Medulla oblongata (tissue), 1 donor: ENCODE data around the gene PTPRN2.
"Not testable (repeated sequence)": the region's sequence is repeated elsewhere in the genome, so short reads cannot be mapped to it uniquely, and the experiment has no call there.

Source experiments
- DNase-seq: peaks from one replicate; pipeline ENCODE4 v3.0.0-alpha.2; 2015; ENCODE audit errors: extremely low spot score

The PTPRN2 gene

DNA sequence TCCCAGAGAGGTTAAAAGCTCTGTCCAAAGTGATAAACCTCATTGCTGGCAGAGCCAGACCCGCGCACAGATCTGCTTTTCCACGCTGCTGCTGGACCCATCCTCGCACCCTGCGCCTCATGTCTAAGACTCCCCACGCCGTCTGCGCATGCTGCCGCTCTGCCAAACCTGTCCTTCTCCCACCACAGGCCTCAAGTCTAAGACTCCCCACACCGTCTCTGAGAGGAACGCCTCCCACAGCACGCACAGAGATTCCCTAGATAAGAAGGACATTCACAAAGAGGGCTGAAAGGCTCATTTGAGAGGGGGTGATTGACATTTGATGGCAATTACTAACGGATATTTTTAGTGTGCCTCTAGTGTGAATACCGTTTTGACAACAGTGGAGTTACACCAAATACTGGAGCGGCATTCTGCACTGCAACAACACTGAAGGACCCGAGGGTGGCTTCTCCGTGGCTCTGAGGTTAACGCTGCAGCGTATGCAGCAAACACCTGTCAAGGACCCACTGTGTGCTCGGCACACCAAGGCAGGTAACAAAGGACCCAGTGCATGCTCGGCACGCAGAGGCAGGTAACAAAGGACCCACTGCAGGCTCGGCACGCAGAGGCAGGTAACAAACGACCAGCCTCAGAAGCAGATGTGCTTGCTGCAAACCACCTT is 1019.4 kb downstream of the PTPRN2 start:
- DNase-seq = no peak

DNA sequence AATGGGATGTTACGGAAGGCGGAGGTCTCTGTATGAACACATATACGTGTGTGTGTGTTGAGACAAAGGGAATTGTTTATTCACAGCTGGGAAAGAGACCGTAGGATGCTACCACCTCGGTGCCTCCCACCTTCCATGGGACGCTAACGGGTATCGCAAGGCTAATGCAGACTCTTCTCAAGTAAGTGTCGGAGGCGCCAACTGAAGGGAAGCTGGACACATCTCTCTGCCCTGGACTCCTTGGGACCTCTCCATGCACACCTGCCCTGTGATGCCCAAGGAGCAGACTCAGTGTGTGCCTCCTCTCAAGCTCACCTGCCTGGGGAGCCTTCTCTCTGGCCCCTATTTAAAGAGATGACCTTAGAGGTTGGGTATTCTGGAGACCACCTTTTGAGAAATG is 1020.0 kb downstream of the PTPRN2 start:
- DNase-seq = no peak

DNA sequence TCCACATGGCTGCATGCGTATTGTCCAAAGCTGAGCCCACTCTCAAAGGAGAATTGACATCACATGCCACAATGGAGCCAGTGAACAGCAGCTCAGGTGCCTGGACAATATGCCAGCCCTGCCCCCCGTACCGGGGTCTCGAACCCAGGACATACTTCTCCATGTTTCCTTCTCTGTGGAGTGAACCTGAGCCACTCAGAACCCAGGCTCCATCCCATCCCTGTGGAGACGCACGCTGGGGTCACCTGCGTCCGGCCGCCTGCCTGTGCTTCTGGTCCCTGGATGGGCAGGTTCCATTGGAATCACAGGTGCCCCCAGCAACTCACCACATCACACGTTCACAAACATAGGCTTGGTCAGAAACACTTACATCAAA is 1021.0 kb downstream of the PTPRN2 start:
- DNase-seq = no peak

DNA sequence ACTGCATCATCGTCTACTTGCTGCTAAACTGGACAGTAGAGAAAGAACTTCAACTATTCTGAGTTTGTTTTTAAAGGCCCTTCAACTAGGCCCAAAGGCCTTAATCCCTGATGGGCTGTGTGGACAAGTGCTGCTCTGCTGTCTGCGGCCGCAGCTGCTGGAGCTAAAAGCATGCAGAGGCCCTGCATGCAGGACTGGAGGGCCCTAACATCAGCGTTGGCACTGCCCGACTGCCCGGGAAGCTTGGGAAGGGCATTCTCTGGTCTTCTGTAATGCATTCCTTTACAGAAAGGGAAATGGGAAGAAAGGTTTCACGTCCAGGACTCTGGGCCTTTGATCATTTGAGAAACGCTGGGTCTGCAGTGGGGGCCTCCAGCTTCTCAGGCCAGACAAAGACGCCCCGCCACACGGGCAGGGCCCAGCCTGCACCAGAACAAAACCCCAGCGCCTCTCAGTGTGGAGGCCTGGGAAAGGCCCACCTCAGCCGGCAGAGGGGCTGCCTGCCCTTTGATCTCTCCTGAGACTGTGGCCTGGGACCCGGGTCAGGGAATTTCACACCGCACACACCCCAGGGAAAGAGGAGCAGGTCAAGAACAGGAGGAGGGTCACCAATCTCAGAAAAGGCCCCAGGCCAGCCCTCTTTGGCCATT is 1021.5 kb downstream of the PTPRN2 start:
- DNase-seq = no peak

DNA sequence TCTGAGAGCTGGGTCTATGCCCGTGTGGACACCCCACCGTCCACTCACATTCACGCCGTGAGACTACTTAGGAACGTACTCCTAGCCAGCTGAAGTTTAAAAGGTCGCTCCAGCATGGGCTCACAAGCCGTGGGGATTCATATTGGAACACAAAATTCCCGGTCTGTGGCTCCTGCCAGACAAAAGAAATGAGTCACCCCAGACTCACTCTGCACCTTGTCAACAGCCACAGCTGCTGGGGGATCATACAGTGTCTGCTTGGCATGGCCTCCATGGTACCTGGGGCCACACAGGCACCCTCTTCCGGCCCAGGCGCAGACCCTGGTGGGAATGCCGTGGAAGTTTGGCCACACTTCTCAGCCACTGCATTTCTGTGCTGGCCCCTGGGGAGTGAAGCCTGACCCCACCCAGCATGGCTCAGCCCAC is 1022.4 kb downstream of the PTPRN2 start:
- no peak for DNase-seq

DNA sequence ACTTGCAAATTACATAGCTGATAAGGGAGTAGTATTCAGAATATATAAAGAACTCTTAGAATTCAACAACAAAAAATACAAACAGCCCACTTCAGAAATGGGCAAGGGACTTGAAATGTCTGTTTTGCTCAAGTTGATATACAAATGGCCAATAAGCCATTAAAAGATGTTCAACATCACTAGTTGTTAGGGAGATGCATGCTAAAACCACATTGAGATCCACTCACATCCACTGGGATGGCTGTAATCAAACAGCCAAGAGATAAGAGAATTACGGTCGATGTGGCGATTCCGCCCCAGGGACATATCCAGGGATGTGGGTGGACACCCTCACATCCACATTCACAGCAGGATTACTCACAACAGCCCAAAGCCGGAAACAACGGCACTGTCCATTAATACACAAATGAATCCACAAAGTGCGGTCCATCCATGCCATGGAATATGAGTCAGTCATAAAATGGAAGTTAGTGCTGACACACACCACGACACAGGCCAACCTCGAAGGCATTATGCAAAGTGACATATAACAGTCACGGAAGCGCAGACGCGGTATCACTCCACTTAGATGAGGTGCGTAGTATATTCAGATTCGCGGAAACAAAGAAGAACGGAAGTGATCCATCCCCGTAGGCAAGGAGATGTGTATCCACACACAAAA is 1023.0 kb downstream of the PTPRN2 start:
- DNase-seq = no peak

DNA sequence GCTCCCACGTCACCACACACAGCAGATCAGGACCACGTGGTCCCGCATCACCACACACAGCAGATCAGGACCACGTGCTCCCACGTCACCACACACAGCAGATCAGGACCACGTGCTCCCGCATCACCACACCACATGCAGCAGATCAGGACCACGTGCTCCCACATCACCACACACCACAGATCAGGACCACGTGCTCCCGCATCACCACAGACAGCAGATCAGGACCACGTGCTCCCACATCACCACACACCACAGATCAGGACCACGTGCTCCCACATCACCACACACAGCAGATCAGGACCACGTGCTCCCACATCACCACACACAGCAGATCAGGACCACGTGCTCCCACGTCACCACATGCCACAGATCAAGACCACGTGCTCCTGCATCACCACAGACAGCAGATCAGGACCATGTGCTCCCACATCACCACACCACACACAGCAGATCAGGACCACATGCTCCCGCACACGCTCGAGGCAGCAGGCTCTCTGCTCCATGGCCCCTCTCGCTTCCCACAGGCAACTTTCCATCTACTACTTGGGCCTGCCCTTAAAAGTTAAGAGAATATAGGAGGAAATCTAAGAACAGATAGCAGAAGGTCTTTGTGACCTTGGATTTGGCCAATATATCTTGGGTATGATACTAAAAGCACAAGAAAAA is 1024.0 kb downstream of the PTPRN2 start:
- not testable (repeated sequence) for DNase-seq

DNA sequence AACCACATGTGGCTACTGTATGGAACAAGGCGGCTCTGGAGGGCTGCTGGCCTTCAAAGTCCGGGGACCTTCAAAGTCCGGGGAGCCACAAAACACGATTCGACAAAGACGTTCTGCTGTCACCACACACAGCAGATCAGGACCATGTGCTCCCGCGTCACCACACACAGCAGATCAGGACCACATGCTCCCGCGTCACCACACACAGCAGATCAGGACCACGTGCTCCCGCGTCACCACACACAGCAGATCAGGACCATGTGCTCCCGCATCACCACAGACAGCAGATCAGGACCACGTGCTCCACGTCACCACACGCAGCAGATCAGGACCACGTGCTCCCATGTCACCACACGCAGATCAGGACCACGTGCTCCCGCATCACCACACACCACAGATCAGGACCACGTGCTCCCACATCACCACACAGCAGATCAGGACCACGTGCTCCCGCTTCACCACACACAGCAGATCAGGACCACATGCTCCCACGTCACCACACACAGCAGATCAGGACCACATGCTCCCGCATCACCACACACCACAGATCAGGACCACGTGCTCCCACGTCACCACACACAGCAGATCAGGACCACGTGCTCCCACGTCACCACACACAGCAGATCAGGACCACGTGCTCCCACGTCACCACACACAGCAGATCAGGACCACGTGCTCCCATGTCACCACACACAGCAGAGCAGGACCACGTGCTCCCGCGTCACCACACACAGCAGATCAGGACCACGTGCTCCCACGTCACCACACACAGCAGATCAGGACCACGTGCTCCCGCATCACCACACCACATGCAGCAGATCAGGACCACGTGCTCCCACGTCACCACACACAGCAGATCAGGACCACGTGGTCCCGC is 1024.9 kb downstream of the PTPRN2 start:
- DNase-seq = not testable (repeated sequence)

DNA sequence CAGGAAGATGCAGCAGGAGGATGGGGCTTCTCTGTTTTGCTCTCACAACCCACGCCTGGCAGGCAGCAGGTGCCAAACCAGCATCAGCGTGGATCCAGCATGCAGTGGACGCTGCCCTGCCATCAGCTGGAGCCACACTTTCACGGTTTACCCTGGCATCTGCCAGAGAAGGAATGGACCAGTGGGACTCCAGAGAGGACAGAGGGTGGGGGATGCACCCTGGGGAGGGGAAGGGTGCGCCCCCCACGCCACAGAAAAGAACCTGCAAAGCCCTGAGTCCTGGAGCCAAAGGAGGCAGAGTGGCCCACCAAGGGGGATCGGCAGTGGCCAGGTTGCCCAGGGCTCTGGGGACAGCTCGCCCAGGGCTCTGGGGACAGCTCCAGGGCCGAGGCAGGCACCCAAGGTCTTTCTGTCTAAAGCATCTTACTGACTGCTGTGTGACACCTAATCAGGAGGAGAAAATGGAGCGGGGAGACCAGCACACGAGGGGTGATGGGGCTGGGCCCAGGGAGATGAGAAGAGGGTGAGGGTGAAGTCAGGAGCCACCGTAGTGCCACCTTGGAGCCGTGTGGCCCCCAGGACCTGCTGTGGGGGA is 1025.7 kb downstream of the PTPRN2 start:
- DNase-seq = no peak

DNA sequence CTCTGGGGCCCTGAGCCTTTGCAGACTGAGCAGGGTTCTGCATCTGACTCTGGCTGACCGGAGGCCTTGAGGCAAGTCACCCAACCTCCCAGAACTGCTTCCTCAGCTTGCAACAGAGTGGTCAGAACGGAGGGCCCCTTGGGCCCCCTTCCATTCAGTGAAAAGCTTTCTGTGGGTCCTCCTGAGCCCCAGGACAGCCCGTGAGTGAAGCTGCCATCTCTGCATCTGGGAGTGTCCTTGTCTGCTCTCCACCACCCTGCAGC is 1026.2 kb downstream of the PTPRN2 start:
- DNase-seq = no peak

DNA sequence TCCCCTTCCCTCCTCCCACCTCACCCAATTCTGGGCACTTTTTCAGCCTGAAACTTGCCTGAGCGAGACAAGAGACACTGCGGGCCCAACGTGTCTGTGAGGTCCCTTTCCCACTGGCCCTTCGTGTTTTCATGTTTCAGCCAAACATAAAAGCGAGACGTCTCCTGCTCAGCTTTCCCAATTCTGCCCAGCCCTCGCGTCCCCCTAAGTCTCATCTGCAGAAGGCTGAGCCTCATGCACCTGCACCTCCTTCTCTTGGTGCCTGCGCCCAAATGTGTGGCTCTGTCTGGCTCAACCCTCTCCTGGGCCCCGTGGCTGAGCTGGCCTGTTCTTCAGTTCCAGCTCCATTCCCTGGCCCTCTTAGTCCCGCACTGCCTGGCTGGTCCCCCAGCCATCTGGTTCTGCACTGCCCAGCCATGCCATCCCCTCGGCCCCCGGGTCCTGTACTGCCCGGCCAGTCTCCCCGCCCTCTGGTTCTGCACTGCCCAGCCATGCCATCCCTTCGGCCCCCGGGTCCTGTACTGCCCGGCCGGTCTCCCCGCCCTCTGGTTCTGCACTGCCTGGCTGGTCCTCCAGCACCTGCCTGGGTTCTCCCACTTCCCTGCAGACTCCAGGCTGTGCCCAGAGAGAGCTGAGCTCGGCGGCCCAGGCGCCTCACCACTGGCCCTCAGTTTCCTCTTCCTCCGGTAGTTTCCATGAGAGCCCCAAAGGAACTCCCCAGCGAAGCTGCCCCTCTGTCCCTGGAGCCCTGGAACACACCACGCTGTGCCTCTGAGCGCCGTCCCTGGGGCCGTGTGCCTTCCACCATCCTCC is 1026.7 kb downstream of the PTPRN2 start:
- no peak for DNase-seq

DNA sequence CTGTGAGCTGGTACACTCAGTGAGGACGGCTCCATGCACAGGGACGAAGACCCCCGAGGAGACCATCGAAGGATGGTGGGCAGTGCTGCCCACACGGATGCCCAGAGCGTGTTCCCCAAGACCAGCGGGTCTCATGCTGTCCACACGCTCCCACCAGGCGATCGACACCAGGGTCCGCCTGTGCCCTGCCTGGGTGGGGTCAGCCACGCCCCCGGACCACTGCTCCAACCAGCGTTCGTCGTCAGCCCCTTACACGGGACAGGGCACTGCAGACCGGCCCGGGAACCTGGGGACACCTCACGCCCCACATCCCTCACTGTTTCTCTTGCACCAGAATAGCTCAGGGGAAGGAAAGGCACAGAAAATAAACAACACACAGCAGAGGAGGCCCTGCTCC is 1027.4 kb downstream of the PTPRN2 start:
- no peak for DNase-seq

DNA sequence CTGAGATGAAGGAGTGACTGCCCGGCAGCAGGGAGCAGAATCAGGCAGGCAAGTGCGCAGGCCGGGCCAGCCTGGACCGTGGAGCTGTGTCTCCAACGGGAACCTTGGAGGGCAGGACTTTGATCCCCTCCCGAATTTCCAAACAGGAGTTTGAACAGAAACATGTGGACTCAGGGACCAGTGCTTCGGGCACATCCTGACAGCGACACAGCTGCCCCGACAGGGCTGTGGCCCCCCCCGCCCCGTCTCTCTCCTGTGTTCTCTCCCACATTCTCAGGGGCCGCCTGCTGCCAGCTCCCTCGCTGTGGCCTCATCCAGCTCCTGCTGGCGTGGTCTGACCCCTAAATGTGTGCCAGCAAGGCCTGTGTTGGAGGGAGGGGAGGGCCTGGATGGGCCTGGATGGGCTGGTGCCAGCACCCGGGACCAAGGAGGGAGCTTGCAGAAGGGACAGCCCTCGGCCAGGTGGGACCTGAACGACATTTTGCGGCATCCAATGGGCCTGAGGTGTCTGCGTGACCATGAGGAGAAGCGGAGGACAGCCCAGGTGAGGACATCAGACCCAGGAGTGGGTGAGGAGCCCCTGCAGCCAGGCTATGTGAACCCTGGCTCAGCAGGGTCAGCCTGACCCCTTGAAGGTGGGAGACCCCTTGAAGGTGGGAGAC is 1027.9 kb downstream of the PTPRN2 start:
- DNase-seq = no peak

DNA sequence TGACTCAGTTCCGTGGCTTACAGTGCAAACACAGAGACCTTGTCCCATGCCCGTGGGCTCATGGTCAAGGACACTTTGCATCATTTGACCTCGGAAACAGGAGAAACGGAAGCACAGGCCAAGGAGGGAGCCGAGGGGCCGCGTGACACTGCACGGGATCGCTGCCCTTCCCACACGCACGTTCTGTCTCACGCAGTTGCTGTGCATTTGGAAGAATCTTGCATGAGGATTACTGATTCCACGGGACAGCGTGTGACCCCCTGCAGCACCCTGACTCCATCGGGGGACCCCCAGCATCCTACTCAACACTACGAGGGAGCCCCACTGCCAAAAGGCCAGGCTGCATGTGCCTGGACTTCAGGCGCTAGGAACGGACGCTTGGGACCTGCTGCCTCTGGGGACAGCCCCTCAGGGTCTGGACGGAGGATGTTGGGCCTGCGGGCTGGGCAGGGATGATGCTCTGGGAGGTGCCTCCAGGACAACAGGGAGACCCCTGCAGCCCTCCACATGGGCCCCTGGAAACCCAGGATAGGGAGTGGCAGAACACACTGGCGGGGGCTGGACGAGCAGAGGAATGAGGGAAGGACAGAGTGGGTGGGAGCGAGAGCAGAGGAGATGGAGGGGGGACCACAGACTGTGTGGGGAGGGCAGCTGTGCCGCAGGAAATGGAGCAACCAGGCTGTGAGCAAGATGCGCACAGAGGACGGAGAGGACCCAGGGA is 1028.6 kb downstream of the PTPRN2 start:
- no peak for DNase-seq

DNA sequence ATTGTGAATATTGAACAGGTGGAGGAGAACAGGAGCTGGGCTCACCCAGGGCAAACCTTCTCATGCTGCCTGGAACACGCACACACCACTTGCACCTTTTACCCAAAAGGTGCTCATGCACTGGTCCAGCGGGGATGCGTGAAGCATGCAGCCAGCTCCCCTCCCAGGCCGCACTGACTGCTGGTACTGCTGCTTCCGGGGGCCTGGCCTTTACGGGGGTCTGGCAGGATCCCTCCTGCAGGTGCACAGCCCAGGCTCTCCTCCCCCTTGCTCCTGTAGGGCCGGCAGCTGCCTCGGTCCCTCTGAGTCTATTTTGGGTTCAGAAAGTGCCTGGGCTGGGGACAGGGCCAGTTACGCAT is 1029.1 kb downstream of the PTPRN2 start:
- no peak for DNase-seq

DNA sequence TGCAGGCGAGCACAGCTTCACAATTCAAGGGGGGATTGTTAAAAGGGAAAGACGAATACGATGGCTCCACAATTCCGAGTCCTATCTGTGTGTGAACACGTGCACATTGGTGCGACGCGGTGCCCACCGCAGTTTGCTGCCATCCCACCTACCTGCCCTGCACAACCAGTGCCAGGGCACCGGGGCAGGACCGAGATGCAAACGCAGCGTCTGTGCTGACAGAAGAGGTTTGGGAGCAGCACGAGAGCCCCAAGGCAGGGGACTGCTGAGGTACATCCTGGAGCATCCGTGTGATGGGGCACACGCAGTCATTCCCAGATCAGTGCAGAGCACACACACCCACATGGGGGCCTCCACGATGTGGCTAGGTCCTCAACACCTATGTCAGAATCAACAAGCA is 1029.6 kb downstream of the PTPRN2 start:
- no peak for DNase-seq

DNA sequence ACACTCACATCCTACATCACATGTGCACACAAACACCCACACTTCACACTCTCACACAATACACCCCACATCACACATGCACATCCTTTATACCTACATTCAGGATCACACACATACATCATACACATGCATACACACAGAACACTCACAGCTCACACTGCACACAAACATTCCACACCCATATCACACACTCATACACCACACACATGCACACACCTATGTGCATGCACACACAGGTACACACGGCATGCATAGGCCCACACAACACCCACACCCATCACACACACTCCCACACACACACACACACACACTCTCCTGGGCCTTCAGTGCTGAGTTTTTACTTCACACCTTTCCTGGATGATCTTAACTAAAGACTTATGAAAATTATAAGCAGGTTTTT is 1030.4 kb downstream of the PTPRN2 start:
- DNase-seq = no peak

DNA sequence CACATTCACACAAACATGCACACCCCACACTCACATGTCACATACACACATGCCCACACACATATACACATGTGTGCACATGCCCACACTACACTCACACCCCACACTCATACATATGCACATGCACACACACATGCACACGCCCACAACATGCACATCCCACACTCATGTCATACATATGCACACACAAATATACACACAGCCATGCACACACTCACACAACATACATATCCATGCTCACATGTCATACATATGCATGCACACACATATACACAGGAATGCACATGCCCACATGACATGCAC is 1031.0 kb downstream of the PTPRN2 start:
- no peak for DNase-seq

DNA sequence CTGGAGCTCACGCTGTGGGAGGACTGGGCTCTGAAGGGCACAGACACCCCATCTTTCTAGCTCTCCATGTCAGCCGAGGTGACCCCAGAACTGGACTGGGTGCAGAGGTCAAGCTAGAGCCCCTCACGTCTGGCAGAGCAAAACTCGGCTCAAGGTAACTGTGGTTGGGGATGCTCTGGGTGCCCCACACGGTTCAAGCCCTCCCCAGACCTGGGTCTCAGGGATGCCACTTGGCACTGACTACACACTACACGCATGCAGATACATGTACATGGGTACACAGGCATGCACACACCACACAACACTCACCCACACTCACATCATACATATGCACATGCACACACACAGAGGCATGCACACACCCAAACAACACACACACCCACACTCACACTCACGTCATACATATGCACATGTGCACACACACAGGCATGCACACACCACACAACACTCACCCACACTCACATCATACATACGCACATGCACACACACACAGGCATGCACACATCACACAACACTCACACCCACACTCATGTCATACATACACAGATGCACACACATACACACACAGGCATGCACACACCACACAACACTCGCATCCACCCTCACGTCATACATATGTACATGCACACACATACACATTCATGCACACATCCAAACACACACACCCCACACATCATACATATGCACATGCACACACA is 1031.5 kb downstream of the PTPRN2 start:
- no peak for DNase-seq
